NCI-H748 (cell line): ENCODE data around the gene CCDC146.
"Not testable (repeated sequence)": the region's sequence is repeated elsewhere in the genome, so short reads cannot be mapped to it uniquely, and the experiment has no call there.

Experiments
- DNase-seq: peaks from one replicate; lab custom pipeline; 2025; ENCODE audit not compliant: unreplicated experiment; lab: John Stamatoyannopoulos, UW

Gene CCDC146

DNA sequence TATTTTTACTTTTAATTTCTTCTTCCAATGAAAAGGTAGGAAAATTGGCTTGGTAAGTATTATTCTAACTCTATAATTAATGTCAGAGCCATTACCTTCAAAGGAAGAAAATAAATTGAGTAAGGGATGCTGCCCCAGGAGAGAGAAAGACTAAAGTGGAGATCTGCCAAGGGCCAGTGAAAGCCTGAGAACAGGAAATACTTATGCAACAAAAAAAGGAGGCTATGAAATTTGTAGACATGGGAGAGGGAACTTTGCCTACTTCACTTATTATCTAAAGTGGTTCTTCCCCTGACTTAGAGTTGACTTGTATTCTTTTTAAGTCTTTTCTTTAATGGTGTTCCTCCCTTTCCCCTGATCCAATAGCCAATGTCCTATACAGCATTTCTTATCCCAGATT is 29.8 kb downstream of the CCDC146 start:
- not testable (repeated sequence) for DNase-seq

DNA sequence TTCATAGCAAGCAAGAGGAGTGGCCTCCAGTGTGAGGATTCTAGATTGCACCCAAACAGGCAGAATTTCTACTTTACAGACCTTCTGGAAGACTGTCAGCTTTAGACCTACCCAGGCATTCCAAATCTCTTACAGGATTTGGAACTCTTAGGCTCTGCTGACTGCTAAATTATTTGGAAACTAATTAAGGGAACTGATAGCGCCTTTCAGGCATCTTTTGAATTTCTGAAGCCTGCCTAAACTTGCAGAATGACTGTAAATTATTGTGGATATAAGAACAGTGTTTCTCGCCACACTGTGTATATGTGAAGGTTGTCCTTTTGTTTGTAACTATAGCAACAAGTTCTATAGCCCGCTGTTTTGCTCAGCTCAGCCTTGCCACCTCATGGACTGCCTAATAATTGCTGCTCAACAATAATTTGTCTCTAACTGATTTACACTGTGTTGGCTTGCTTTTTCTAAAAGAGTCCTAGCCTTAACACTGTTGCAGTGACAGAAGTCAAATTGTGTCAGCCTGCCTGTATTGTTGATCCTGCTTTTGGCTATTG is 32.6 kb downstream of the CCDC146 start:
- DNase-seq, result peak; percentile 21

DNA sequence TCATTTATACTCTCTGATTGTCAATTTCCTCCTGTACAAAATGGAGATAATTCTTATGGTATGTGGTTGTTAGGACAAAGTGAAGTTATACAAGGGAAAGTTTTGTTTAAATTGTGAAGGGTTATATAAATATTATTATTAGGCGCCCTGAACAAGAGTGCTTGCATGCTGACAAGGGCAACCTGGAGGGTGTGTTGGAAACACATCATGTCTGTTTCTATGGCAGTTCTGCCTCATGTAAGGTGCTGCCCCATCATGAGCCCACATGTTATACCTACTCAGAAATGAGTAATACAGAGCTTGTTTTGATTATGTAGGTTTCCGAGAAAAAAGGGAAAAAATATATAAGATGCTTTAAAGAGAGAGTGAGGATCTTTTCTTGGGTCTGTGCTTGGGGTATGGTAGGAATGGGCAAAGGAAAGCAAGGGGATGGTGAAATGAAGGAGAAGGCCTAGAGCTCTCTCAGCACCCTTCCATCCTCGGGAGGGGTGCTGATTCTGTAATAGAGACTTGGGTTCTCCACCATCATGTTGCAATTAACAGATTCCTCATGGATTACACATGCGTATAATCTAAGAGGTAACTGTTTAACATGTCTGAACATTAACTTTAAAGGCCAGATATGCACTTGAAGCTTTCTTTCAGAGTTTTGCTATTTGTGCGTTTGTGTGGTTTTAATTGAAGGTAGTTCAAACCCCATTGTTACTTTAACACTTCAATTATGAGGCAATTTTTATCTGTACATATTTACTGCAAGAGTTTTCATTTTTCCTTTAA is 33.4 kb downstream of the CCDC146 start:
- not testable (repeated sequence) for DNase-seq

DNA sequence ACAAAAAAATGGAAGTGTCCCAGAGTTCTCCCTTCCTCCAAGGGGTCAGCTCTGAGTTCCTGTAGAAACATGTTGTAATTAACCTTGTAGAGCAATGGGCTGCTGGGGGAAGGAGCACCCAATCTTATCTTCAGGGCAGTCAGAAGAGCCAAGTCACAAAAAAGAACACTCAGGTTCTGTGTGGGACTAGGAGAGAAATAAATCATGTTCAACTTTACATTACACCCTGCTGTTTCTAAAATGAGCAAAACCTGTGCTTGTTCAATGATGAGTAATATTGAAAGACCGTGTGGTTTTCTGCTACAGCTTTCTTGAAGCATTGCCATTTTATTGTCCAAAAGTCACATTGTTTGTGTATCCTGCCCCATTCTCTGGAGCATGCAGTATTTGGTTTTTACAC is 34.6 kb downstream of the CCDC146 start:
- not testable (repeated sequence) for DNase-seq

DNA sequence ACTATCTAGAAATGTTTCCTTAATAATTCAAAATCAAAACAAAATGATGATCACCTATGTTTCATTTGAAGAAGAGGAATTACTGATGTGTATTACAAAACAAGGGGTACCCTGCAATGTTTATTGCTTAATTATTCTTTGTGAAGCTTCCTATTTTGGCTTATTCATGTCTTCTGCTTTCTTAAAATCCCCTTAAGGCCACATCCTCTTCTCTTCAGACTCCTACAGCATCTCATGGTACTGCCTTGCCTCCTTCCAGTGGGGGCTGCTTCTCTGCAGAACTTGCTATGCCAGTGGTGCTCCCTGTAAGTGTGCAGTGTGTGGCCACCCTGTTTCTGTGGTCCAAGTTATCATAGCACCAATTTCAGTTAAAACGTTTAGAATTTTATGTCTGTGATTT is 35.0 kb downstream of the CCDC146 start:
- no peak for DNase-seq

DNA sequence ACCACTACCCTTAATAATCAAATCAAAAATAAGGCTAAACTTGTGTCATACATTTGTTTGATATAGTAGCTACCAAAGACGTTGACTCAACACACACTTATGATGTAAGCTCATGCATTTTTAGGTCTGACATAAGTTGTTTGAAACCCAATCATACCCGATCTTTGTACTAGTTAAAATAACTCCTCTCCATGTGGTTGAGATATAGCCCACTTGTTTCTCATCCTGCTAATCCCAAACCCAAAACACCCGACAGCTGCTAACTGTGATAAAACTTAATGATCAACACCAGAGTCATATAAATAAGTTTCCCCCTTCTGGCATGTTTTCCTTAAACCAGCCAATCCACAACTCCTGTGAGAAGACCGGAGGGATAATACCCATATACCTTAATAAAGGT is 48.7 kb downstream of the CCDC146 start:
- not testable (repeated sequence) for DNase-seq

DNA sequence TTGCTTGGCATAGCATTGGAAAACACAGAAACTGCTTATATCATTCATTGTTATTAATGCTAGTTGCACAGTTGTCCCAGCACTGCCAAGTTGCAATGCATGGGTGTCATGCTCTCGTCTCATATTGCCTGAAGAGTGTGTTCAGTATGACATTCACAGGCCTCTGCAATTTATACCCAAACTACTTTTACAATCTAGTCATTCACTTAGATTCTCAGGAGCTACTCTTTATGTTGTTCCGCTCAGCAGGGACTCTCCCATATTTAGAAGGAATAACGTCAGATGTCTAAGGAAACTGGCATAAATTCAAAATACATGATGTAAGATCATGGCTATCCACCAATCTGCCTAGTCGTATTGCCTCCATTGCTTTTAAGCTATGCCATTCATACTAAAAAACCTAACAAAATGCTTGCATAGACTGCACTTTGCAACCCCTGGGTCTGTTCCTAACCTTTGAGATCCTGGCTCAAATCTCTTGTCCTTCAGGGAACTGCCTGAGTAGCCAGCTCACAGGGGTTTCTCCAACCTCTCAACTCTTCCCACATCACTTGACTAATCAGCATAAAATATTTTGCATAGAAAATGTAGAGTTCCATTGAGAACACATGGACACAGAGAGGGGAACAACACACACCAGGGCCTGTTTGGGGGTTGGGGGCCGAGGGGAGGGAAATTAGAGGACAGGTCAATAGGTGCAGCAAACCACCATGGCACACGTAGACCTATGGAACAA is 50.2 kb downstream of the CCDC146 start:
- not testable (repeated sequence) for DNase-seq

DNA sequence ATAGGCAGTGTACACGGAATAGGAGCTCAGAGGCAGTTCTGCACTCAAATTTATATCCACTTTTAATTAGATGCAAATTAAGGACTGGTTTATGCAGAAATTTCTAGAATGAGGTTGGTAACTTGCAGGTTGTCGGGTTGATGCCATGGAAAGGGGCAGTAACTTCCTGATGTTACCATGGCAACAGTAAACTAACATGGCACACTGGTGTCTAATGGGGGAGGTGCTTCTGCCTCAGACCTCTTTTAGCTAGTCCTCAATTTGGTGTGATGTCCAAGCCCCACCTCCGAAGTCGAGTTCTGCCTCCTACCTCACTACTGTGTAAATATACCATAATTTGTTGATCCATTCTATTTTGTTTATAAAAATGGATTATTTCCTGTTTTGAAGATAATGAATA is 52.0 kb downstream of the CCDC146 start:
- DNase-seq, result not testable (repeated sequence)

DNA sequence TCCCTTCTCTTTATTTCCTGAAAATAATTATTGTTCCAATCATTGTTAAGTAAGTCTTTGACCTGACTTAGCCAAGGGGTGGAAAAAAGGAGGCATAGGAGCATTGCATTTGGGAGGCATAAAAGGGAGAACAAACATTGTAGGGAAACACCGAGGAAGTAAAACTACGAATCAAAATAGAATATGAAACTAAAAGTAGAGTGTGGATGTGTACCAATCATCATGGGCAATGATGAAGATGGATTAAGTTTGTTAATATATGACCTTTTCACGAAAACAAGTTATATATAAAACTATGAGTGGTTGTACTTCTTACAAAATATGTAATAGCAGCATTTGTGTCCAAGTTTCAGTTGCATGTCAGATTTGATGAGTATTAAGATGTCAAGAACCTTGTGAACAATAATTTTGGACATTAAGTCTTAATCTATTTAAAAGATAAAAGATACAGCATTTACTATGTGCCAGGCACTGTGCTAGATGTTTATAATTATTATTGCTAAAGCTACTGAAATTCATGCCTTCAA is 52.9 kb downstream of the CCDC146 start:
- DNase-seq, result not testable (repeated sequence)

DNA sequence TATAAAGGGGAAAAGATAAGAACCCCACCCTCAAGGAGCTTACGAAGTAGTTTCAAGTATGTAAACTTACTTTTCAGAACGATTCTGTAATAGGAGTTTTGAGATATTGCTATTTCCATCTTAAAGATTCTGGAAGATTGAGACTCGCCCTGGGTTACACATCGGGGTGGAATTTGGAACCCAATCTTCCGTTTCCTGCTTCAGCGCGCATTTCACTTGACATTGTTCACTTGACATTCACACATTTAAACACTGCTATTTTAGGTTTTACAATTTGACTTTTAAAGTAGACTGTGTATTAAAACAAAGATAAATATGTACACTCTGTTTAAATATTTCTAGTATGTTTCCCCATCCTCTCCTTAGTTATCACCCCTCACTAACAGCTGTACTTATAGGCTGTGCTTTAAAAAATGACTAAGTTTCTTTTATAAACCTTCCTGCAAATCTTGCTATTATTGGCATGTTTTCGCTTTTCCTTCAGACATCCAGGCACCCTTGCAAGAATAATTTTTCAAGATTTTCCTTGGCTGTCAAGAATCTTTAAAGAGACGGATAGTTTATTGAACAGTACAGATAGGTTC is 55.0 kb downstream of the CCDC146 start:
- DNase-seq, result not testable (repeated sequence)

DNA sequence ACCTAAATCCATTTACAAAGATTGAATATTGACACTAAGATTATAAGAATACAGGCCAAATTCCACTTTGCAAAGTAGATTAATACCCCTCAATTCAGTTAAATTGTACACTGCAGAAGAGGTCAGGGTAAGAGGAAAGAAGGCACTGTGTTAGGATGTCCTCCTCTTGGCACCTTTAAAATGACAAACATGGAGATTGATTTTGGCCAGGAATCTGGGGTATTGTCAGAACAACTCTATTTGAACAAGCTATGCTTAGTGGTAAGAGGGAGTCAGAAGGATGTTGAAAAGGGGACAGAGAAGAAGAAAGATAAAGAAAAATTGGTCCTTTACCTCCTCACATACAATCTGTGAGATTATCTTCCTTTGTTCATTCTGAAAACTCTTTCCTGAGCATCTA is 55.6 kb downstream of the CCDC146 start:
- not testable (repeated sequence) for DNase-seq

DNA sequence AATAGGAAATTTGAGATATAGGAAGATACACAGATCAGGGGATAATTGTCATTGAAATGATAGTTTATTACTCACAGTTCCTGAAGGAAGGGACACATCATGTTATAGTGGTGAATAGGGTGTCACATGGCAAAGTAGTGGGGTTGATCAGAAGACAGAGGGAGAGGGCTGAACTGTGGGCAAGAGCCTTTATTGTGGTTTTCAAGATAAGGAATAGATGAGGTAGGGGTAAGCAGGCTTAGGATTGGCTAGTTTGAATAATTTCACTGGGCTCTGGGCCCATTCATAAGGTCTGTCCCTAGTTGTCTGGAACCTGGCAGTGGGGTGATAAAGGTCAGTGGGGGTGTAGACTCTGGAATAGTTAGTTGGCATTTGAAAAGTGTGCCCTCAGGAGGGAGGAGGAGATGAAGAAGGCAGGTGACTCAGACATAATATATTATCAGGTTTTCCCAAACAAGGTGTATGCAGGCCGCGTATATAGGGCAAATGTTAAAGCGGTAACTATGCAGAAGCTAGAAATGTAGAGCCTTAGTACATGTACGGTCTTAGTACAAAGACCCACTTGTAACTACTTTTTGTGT is 58.7 kb downstream of the CCDC146 start:
- no peak for DNase-seq

DNA sequence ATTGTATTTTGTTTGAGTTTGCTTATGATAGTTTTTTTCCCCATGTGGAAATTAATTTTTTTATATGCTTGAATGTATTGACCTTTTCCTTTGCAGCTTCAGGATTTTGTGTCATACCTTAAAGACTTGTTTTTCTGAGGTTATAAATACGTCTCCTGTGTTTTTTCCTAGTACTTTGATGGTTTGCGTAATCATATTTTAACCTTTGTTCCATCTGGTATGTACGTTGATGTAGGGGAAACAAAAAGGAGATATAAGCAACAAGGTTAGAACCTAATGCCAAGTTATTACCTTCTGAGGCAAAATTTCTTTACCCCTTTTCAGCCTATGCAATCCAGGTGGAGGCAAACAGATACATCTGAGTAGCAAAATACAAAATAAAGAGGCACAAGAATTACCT is 59.3 kb downstream of the CCDC146 start:
- DNase-seq, result no peak

DNA sequence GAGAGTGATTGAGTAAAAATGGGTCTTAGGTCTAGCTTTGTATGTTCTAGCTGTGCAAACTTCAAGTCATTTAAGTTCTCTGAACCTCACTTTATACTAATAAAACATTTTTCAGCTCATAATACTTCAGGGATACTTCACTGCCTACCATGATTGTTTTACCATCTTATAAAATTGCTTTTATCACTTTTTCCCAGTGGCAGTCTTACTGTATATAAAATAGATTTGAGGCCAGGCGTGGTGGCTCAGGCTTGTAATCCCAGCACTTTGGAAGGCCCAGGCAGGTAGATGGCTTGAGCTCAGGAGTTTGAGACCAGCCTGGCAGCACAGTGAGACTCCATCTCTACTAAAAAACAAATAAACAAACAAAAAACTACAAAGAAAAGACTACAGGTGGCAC is 59.8 kb downstream of the CCDC146 start:
- DNase-seq, result no peak

DNA sequence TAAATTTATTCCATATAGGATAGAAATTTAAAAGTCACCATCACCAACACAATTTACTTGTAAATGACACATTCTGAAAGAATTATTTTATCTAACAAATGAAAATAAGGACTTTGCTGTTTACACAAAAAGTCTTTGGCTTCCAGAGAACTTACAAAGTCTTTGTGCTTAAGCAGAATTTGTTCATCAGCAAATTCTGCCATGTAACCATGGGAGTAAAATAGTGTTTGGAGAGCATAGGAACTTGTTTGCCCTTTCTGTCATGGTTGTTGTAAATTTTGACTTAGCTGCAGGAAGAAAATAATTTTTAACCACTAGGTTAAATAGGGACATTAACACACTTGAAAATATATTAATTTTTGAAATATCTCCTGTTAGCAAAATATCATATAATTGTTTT is 62.0 kb downstream of the CCDC146 start:
- no peak for DNase-seq

DNA sequence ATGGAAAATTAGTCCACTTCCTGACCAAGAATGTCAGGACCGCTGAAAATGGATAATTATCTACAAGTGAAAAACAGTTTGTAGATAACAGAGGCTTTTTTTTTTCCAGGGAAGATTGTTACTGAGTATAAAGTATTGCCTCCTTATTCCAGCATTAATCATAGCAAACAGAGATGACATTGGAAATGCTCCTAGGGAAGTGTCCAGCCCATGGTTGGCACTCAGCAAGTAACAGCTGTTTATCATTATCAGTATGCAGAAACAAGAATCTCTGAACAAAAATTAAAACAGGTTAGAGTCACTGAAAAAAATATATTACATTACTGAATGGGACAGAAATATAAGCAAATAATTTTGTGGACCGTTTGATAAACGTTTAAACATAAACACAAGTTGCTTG is 62.6 kb downstream of the CCDC146 start:
- DNase-seq, result no peak

DNA sequence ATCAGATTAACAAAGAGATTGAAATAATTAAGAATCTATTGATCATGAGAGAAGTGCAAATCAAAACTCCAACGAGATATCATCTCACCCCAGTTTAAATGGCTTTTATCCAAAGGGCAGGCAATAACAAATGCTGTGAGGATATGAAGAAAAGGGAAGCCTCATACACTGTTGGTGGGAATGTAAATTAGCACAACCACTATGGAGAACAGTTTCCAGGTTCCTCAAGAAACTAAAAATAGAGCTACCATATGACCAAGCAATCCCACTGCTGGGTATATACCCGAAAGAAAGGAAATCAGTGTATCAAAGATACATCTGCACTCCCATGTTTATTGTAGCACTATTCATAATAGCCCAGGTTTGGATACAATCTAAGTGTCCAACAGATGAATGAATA is 63.5 kb downstream of the CCDC146 start:
- no peak for DNase-seq

DNA sequence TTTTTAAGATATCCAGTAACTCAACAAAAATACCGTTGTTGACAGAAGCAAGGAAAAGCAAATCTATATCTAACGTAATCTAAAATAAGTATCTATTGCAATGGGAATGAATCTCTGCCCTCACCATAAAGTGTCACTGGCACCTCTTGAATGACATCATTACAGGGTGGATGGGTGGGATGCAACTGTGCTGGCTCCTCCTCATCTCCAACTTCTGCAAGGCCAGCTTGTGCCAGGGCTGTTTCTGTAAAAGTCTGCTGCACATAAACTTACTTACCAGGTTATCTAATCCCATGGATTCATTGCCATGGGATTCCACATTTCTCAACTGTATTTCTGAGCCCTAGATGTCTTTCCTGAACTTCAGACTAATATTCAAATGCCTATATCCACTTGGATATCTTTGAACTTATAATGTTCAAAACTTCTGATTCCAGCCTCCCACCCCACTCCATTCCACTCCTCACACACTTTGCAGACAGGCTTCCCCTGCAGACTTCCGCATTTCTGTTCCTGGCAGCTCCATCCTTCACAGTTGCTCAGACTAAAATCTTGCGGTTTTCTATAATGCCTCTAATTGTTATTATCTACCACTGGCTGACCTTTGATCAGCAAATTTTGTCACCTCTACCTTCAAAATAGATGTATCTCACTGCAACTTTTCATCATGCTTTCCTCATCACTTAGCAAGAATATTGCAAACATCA is 66.5 kb downstream of the CCDC146 start:
- no peak for DNase-seq

DNA sequence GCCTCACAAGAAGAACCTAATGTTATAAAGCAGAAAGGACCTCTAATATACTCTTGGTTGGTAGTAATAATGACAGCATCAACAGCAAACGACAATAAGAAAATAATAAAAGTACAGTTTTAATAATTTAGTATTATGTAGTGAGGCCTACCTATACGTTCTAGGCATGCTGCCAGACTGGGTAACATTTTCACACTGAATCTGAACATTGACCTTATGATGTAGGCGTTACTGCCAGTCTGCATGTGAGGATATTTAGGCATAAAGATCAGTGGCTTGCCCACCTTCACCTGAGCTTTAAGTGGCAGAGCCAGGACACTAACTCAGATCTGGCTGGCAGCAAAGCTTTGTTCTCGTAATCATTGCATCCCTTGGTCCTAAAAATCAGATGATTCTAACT is 74.7 kb downstream of the CCDC146 start:
- no peak for DNase-seq
